ENCODE data around the gene ARHGAP15.

ARHGAP15 gene

DNA sequence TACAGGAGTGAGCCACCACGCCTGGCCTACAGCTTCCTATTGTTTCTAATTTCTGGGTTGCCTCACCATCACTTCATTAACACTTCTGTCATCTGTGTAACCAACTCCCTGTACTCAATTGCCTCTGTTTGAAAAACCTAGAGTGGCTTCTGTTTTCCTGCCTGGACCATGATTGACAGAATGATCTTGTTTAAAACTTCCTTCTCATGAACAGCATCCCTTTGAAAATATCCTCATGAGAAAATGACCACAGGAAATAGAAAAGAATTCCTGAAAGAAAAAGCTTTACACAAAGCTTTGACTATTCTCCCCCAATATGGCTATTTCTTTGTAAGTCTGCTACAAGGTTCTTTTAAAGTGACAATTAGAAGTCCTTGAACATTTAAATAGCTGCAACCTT, 672.3 kb downstream of the ARHGAP15 start:
- Histone ChIP-seq H3K4me3 (no peak overlapping the region), H3K27ac (no peak overlapping the region)

DNA sequence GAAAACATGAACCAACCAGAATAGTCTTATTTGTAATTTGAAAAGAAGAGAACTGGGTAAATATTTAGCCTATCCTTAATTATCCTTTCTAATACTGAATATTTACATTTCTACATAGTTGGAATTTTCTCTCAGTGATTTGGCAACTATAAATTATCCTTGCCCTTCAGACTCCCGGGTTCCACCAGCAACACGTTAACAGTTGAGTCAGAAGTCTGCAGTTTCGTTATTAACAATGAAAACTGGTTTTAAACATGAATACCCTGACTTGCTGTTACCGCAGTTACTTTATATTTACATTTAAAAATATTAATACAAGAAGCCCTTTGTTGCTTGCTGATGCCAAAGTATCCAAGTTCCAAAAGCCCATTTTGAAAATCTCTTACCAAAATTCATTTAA, 673.0 kb downstream of the ARHGAP15 start:
- H3K4me3 ChIP-seq, result no peak overlapping the region
- no peak overlapping the region for H3K27ac ChIP-seq

DNA sequence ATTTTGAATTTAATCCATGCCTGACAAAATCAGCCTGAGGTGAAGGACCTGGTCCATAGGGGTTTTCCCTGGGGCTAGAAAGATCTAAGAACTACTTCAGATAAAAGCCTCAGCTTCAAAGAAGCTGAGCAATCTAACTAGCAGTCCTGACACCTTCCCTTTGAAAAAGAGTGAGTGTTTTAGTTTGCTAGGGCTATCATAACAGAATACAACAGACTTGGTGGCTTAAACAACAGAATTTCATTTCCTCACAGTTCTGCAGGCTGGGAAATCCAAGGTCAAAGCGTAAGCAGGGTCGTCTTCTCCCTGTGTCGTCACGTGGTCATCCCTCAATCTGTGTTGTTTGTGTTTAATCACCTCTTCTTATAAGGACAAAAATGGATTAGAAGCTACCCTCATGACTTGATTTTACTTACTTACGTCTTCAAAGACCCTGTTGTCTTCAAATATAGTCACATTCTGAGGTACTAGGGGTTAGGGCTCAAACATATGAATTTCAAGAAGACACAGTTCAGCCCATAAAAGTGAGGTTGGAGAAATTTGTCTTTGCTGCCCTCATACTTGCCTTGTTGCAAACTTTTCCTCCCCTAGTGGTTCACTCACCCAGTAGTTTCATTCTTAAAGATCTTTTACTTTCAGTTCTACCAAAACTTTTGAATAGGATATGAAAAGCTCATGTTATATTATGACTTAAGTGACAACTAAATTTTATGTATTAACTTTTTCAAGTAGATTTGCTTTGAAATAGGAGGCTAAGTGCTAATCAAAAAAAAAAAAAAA, 673.8 kb downstream of the ARHGAP15 start:
- H3K27ac ChIP-seq, result peak overlapping the region in 1 of 21 experiments; percentile 34

DNA sequence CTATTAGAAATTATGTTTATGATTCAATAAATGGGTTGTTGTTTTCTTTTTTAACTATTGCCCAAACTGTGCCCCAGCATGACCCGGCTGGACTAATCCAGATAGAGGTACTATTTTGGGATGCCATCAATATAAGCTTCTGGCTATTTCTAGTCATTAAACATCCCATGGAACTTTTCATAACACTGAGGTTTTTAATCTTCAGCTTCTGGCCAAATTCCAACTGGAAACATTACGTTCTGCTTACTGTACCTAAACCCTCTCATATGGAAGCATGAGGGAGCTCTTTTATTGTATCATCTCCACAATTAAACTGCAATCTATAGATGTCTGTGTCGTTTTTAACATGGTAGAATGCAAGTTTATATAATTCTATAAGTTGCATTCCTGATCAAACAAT, 674.7 kb downstream of the ARHGAP15 start:
- Histone ChIP-seq H3K27ac (no peak overlapping the region), H3K4me3 (no peak overlapping the region)

More for the DNA sequence above, 673.8 kb downstream of the ARHGAP15 start:
- no peak overlapping the region for H3K4me3 ChIP-seq

DNA sequence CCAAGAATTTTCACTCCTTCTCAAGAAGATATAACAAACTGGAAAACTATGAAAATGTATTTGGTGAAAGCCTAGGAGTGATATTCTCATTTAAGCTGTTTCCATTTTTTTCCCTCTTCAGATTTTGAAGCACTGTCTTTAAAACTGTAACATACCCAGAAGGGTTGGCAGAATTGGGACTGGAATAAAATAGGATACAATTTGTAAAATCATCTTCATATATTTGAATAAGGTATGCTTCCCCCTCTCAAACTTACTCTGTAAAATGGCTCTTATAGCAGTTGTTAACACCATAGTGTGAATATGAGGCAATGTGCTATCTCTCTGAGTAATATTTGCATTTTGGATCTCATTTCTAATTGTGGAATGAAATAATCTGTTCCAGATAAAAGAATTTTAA, 676.4 kb downstream of the ARHGAP15 start:
- no peak overlapping the region for H3K27ac ChIP-seq
- no peak overlapping the region for H3K4me3 ChIP-seq

DNA sequence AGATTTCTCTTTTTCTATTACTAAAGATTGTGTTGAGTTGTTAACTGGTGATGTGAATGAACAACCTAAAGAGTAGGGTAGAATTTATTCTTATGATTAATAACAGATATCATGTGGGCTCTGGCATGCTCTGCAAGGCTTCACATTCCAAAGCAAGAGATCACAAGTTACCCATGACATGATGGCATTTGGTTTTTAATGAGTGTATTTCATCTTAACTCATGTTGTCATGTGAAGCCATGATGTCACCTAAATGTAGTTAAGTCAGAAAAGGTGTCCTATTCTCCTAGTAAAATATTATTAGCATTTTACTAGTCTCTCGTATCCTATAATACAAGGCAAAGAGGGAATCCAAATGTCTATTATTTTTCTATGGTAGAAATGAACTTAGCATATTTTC, 678.0 kb downstream of the ARHGAP15 start:
- H3K27ac ChIP-seq, result no peak overlapping the region
- H3K4me3 ChIP-seq, result no peak overlapping the region

DNA sequence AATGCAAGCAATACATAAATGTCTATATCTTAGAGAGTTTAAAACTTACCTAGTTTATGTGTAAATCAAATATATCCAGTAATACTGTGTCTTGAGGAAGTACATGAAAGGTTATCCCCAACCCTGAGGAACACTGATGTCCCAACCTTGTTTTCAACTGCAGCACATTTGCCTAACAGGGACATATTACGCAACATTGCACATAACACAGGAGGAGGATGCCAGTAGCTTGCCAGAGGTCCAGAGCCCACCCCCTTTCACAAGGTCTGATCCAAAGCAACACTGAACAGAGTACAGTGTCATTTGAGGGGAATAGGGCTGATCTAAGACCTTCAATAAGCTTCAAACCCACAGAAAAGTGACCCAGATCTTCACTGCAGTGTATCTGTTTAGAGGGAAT, 678.5 kb downstream of the ARHGAP15 start:
- peak overlapping the region in 1 of 21 experiments; percentile 7 for H3K27ac ChIP-seq

DNA sequence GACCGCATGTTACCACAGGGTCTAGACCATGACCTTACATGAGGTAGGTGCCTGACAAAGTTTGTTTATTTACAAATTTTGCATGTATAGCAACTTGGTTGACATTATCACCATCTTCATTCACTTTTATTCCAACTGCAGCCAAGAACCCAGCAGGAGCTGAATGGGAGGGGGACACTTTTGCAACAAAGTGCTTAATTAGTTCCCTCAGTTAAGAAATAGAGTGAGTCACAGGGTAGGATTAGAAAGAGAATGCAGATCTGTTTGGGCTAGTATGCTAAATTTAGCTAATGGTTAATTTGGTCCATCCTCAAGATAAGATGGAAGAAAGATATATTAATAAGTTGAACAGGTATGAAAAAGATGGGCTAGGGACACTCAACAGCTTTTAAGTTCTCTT, 678.9 kb downstream of the ARHGAP15 start:
- H3K27ac ChIP-seq, result peak overlapping the region in 1 of 21 experiments; percentile 7
- no peak overlapping the region for H3K4me3 ChIP-seq

More for the DNA sequence above, 678.5 kb downstream of the ARHGAP15 start:
- no peak overlapping the region for H3K4me3 ChIP-seq

DNA sequence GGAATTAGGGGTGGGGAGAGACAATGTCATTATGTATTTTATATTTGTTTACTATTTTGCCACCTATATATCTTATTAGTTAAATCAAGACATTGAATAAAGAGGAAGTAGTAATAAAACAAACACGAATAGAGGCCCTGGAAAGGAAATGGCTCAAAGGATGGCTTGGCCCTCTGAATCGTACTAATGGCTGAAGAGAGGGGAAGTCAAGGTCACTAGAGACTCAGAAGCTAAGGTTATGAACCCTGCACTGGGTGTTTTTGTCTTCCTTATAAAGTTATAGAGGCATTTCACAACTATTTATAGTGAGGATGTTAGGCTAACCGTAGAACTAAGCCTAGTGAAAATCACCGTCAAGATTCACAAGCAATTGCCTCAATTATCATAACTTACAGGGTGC, 685.9 kb downstream of the ARHGAP15 start:
- no peak overlapping the region for H3K27ac ChIP-seq
- no peak overlapping the region for H3K4me3 ChIP-seq

DNA sequence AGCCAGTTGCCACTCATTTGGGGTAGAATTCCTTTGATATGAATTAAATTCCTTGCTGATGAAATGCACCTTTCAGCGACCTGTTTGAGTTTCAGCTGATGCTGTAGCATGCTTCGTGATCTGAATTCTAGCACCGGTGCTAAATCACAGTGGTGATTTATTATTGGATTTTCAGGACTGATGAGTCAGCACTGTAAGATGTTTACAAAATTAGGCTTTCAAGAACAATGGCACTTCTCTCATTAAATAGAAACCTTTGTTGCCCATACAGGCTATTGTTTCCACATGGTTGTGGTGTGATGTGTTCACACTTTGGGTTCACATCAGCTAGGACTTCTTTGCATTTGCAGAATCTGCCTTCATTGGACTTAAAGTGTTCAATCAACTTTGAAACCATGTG, 687.7 kb downstream of the ARHGAP15 start:
- Histone ChIP-seq H3K4me3 (no peak overlapping the region), H3K27ac (no peak overlapping the region)

Measured in skin epidermis (tissue), 12 donors.